HG02642 (cell line): ENCODE results near the gene YES1.

Experiments
- ATAC-seq: cut with Tn5 transposase; IDR thresholded peaks from one replicate; pipeline ENCODE4 v1.9.1; 2021; ENCODE audit warnings: mild to moderate bottlenecking; ENCODE audit not compliant: unreplicated experiment, poor library complexity

The YES1 gene

DNA sequence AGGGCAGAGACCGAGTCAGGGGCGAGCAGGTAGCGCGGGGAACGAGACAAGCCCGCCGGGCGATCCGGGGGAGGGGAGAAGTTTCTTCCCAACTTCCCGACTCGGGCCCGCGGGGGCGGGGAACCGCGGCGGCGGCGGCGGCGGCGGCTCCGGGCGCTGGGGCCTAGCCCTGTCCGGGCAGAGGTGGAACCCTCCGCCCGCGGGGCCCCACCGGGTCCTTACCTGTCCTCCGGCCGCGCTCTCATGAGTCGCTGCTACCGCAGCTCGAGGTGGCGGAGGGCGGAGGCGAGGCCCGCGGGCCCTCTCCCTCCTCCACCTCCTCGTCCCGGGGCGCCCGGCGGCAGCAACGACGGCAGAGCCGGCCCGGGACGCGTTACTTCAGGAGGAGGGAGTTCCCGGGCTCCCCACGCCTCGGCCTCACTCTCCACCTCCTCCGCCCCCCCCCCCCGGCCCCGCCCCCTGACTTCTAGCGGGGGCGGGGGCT is at the start of gene YES1:
Gene YES1 (minus strand): TSS at position 351 of the 484 bp plus-strand sequence. CDS start 55,415 bp downstream, outside the sequence.
- peak; percentile 62 for ATAC-seq

DNA sequence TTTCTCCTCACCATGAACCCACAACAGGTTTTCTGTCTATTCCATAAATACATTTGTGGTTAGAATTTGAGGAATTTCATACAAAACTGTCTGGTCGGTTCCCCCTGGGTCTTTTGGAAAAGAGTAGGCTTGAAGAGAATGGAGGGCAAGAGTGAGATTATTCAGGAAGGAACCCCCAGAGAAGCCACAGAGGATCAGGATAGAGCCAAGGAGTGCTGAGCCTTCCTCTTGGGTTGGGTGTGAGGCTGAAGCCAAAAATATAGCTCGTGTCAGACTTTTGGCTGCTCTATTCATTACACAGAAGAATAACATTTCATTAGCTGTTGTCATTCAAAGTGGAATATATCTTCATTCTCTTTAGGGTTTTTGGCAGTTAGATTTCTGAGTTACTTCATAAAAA is 45.9 kb upstream of the YES1 start:
- ATAC-seq, result no peak

DNA sequence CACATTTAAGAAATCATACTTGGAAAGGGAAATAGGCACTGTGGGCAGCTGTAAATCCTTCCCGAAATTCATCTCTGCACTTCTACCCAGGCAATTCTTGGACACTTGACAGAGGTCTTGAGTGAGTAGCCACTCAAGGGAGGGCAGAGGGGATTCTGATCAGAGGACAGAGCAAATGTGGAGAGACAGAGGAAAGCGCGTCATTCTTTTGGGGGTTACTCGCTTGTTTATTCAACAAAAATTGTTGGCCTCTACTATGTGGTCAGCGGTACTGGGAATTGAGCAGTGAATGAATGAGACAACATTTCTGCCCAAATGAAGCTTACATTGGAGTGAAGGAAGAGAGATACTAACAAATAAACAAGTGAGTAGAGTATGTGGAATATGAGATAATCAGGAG is 41.4 kb upstream of the YES1 start:
- no peak for ATAC-seq

DNA sequence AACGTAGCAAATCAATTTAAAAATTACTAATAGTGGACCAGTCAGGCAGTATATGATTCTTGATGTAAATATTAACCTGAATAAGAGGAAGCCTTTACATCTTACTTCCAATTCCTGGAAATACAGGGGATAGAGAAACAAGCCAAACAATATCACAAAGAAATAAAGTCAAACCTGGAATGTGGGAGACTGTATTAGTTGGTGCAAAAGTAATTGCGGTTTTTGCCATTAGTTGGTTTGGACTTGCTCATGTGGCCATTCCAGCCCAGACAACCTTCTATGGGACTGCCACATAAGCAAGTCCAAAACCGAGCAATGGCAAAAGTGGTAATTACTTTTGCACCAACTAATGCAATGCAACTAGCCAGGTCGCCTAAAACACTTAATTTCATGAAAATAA is 38.9 kb upstream of the YES1 start:
- ATAC-seq, result no peak

DNA sequence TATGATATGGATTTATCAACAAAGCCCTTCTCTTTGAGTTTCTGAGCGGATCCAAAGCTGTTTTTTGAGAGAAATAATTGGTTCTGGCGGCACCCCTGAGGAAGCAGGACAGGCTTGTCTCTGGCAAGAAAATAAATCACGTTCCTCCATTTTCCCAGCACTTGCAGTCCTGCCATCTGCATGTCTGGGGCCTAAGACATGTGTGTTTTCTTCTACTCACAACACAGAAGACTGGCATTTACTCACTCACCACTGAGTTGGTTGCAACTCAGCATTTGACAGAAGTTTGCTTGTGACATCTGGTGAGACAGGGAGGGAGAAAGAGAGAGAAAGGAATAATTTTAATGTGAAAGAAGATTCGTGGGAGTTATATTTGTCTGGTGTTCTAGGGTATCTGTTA is 37.0 kb upstream of the YES1 start:
- no peak for ATAC-seq

DNA sequence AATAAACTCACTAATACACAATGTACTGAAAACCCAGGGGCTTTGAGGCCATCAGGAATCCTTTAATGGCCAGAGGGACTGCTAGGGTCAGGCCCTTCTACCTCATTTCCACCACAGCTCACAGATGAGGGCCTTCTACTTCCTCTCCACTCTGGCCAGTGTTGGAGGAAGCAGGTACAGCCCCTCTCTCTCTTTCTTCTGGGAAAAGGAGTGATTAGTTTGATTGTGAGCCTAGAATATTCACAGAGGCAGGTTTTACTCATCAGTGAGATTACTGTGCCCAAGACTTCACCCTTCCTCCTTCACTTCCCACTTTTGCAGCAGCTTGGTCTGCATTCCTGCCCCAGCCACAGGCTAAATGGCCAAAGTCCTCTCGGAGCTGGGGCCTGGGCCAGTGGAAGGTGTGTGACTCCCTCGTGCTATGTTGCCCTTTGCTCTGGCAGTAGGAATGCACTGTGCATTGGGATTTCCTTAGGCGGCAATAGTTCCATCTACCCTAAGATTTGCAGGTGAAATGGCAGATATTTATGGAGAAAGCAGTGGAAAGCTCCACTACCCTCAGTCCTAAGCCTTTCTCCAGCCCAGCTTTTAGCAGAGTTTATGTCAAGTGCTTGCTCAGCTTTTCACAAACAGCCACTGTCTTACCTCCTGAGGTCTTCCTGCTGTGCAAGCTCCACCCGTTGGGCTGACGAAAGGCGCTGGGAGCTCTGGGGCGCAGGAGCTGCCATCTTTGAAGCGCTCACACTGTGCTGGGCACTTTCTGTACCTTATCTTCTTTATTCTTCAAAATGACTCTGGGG is 36.2 kb upstream of the YES1 start:
- no peak for ATAC-seq

DNA sequence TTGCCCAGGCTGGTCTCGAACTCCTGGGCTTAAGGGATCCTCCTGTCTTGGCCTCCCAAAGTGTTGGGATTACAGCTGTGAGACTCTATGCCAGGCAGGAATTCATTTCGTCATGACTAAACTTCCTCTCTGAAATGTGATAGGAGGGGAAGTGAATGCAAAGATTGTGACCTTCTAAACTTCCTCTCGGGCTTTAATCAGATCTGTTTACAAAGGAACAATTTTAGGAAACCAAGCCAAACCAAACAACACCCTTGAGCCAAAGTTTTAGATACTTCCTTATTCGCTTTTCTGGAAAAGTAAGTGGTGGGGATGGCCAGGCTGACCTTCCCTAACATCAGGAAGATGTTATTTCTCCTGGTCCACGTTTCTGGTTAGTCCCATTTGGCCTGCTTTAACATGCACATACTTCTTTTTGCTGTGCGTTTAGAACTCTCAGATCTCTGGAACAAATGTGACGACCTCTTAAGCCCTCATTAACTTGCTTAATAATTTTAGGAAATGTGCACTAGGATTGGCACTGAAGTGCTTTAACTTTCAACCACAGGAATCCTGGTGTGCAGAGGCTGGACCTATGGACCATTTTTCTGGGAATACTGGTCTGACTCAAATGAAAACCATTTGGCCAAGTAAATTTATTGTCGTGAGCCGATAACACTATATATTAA is 33.2 kb upstream of the YES1 start:
- no peak for ATAC-seq

DNA sequence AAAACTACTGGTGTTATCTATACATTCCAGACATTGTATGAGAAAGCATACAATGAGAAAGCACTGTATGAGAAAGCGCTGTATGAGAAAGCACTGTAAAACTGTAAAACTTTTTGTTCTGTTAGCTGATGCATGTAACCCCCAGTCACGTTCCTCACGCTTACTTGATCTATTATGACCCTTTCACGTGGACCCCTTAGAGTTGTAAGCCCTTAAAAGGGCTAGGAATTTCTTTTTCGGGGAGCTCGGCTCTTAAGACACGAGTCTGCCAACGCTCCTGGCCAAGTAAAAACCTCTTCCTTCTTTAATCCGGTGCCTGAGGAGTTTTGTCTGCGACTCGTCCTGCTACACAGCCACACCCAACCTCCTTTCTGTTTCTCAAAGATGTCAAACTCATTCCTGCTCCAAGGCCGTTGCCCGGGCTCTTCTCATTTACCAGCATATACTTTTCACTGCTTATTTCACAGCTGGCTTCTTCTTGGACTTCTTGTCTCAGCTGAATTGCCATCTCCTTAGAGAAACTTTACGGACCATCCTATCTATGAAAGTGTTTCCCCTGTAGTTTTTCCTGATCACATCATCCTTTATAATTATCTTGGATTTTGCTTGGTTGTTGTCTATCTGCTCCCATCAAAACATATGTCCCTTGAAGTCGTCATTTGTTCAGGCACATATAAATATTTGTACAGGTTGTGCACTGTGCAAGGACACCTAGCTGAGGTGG is 29.8 kb upstream of the YES1 start:
- ATAC-seq, result no peak

DNA sequence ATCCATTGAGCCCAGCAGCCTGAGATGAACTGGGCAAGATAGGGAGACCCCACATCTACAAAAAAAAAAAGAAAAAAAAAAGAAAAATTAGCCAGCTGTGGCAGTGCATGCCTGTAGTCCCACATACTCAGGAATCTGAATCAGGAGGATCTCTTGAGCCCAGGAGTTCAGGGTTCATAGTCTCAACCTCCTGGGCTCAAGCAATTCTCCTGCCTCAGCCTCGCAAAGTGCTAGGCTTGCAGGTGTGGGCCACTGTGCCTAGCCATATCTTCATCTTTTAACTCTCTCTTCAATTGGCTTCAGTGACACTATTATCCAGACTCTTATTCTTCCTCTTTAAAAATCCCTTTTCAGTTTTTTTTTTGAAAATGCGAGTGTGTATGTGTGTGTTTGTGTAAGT is 28.5 kb upstream of the YES1 start:
- ATAC-seq, result no peak

- no peak for ATAC-seq
These were observed 28.0 kb upstream of the YES1 start for GRCh38 chr18:840023-840408.

DNA sequence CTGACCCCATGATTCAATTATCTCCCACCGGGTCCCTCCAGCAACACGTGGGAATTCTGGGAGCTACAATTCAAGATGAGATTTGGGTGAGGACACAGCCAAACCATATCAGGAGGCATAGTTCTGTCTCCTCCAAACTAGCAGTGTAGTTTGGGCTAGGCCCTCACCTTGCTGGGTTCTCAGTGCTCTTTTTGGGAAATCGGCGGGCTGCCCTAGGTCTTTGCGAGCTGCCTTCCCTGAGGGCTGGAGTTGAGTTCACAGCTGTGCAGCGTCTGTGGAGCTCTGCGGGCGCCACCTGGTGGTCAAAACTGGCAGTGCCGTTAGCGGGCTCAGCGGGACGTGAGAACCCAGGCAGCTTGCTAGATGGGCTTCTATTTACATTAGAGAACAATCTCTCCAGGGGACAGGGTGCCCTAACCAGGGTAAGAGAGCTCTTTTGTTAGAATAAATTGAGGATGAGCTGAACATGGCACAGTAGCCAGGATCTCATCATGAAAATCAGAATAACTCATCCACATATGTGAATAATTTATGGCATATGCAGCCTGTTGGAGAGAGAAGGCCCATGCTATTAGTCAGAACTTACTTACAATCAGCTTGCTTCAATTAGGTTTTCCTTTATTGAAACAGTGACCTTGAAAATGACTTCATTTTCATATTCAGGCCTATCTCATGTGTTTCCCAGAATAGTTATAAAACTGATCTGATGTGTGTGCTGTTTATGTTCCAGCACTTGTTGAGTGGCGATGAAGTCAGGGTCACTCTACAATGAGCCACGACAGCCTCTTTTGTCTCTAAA is 27.4 kb upstream of the YES1 start:
- ATAC-seq, result peak; percentile 99

- no peak for ATAC-seq
These were observed 25.9 kb upstream of the YES1 start for GRCh38 chr18:837922-838321.

DNA sequence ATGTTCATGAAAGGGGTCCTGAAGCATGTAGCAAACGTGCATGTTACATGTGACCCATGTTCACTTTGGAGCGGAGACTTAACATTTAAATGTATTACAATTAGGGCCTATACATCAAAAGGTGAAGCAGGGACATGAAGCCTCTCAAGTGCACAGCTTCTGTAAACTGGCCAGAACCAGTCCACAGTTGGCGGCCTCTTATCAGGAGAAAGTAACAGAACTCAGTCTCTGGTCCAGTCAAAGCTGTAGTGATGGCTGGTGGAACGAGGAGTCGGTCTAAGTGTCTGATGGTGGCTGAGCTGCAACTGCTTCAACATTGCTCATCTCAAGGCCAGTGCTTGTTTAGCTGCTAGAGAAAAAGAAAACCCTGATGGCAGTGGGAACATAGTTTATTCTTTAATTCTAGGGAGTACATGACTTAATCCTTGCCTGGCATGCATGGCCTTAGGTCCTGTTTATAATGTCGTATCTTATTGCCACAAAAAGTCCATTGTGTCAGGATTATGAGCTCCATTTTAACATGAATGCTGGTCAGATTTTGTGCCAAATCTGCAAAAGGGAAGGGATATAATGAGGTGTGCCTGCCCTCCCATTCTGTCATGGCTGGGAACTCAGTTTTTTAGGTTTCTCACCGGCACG is 22.2 kb upstream of the YES1 start:
- ATAC-seq, result no peak

DNA sequence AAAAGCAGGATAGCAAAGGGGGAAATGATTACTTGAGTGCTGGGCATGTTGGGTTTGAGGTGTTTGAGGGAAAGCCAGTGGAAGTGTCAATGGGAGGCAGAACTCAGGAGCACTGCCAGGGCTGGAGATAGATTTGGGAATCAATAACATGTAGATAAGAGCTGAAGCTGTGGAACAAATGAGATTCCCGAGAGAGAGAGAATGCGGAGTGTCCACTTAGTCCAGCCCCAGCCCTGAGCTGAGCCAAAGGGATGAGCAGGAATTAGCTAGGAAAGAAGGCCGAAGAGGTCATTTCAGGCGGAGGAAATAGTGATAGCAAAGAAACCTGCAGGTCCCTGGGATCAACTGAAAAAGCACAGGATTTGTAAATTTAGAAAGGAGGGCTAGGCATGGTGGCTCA is 21.2 kb upstream of the YES1 start:
- ATAC-seq, result no peak

GRCh38 chr18:832085-832681 is 20.1 kb upstream of the YES1 start:
- ATAC-seq, result no peak

- ATAC-seq, result peak; percentile 61
These were observed 18.4 kb upstream of the YES1 start for GRCh38 chr18:830315-830901.

GRCh38 chr18:829432-829831 is 17.4 kb upstream of the YES1 start:
- ATAC-seq, result no peak

- no peak for ATAC-seq
These were observed 15.1 kb upstream of the YES1 start for GRCh38 chr18:827093-827677.
